Esophagus (tissue), 2 donors: ENCODE measurements around the gene TGM5. TPM values are rescaled to one million over a fixed set of nuclear protein-coding genes. Genes with fewer than 3 reads are reported as not detected.

Source experiments
- H3K27ac ChIP-seq, 2 donors: one replicate each; pipeline ENCODE4 v1.5.1; 2013; ENCODE audit warnings: low read depth in 2 of 2, mild to moderate bottlenecking in 2 of 2, inconsistent platforms in 1 of 2, low read length in 1 of 2, moderate library complexity in 1 of 2
- H3K27me3 ChIP-seq, 2 donors: one replicate each; pipeline ENCODE4 v1.6.1; 2013; ENCODE audit warnings: low read length in 2 of 2, control low read depth in 1 of 2, mild to moderate bottlenecking in 1 of 2; ENCODE audit not compliant: insufficient read depth in 2 of 2, control insufficient read depth in 1 of 2
- H3K36me3 ChIP-seq, 2 donors: one replicate each; pipeline ENCODE4 v1.6.1; 2013; ENCODE audit warnings: low read length in 1 of 2; ENCODE audit not compliant: control insufficient read depth in 2 of 2, insufficient read depth in 2 of 2
- H3K4me1 ChIP-seq, 2 donors: one replicate each; pipeline ENCODE4 v1.6.1; 2013; ENCODE audit warnings: low read length in 1 of 2; ENCODE audit not compliant: control insufficient read depth in 2 of 2, insufficient read depth in 2 of 2
- H3K4me3 ChIP-seq, 2 donors: one replicate each; pipeline ENCODE4 v1.5.1; 2013; ENCODE audit warnings: low read length in 2 of 2, mild to moderate bottlenecking in 2 of 2, low read depth in 1 of 2, moderate library complexity in 1 of 2
- H3K9me3 ChIP-seq, 2 donors: one replicate each; pipeline ENCODE4 v1.6.1; 2013; ENCODE audit warnings: mild to moderate bottlenecking in 2 of 2, low read depth in 1 of 2, low read length in 1 of 2, moderate library complexity in 1 of 2; ENCODE audit not compliant: control insufficient read depth in 2 of 2, insufficient read depth in 1 of 2
- WGBS, 2 donors: extraction: QIAGEN DNeasy Blood & Tissue Kit; methylation state at CpG; one replicate each; pipeline ENCODE4 v1.1.7; 2013; 5-methylcytosine and 5-hydroxymethylcytosine counted together
- polyA plus RNA-seq, 2 donors: library from polyadenylated mRNA; stranded (reverse); fragments of 200-250 nt; gene quantifications; one replicate each; pipeline ENCODE4 v1.2.3, GENCODE V29; 2013
- donor health status: healthy with polysubstance abuse.
- donor health status: Bipolar disorder and iron deficiency.

Gene TGM5
- polyA plus RNA-seq, 2 donors = 9.5 to 12.9 TPM

DNA sequence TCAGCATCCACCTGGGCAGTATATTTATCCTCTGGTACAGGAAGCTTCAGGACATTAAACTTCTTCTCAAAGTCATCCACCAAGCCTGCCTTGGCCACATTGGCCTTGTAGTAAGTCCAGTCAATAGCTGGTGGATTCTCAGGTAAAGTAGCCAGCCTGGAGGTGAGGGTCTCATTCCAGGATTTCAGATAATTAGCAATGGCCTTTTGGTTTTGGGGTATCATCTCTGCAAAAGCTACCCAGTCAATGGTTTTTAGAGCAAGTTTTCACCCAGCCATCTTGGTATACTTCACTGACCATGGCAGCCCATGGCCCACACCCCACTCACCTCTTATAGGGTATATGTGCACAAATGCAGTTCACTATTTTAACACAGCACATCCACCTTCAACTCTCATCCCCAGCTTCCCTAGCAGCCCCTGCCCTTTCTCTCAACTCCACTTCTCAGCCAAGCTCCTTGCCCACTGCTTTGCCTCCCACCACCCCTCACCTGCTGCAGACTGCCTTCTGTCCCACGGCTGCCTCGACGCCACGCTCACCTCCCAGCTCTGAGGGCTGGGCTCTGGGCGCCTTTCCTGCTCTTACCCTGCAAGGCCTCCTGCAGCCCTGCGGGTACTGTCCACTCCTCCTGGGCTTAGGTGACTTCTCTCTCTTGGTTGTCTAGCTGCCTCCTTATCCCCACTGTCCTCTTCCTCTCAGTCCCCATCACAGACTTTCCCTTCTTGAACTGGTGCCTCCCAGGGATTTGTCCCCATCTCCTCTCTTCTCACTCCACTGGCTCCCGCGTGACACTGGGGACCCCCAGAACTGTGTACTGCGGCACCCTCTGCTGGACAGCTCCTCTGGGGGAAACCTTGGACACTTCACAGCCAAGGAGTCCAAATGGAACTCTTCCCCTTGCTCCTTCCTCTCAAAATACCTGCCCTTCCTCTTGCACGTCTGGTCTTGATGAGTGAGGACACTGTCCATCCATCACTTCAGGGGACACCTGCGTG is 1.7 kb upstream of the TGM5 start:
- H3K9me3 ChIP-seq = no peaks in the 10 kb centered on the region
- peaks cover 0 to 13% of the 10 kb centered on the region in 2 donors for H3K4me1 ChIP-seq
- WGBS, 2 donors = 67 to 68% methylated on average over 11 of the region's 11 CpGs
- no peaks in the 10 kb centered on the region for H3K27me3 ChIP-seq
- no peaks in the 10 kb centered on the region for H3K36me3 ChIP-seq
- no peak overlapping the region for H3K4me3 ChIP-seq
- H3K27ac ChIP-seq = no peak overlapping the region

DNA sequence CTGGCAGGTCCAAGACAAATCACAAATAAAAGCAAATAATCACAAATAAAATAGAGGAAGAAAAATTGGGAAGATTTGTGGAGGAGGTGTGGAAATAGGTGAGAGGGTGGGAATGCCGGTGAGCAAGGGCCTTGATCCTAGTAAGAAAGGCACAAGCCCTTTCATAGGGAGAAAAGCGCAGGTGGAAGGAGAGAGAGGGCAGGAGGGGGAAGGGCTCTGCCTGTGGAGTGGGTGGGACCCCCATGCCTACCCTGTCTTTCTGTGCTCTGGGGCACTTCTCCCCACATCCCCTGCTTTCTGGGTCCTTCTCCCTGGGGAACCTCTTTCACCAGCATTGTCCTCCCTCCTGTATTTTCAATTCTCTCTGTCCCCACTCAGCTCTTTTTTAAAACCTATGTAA is 711 bp upstream of the TGM5 start:
- Histone ChIP-seq H3K4me1 (peaks cover 0 to 13% of the 10 kb centered on the region in 2 donors), H3K4me3 (no peak overlapping the region), H3K27ac (peak overlapping the region; percentile 84 to 91), H3K36me3 (no peaks in the 10 kb centered on the region), H3K9me3 (no peaks in the 10 kb centered on the region), H3K27me3 (no peaks in the 10 kb centered on the region)
- WGBS, 2 donors = 69 to 90% methylated on average over 2 of the region's 2 CpGs

DNA sequence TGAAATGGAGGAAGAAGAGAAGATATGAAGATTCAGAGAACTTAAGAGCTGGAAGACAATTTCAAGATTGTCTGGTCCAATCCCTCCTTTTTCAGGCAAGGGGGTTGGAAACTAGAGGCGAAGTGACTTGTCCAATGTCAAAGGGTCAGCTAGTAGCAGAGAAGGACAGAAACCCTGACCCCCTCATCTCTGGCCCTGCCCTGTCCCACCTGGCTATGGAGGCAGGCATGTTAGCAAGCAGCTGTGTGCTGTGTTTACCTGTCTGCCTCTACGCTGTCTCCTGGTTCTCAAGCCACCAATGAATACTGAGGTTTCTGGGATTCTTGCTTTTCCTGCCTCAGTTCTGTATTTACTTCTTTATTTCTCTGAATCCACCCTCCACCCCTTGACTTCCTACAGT is 342 bp downstream of the TGM5 start:
- no peaks in the 10 kb centered on the region for H3K27me3 ChIP-seq
- H3K4me3 ChIP-seq = peak overlapping the region; percentile 24 to 32
- no peaks in the 10 kb centered on the region for H3K9me3 ChIP-seq
- H3K4me1 ChIP-seq = peaks cover 0 to 13% of the 10 kb centered on the region in 2 donors
- H3K27ac ChIP-seq = peak overlapping the region; percentile 68 to 85
- WGBS, 2 donors = 77 to 89% methylated on average over 2 of the region's 2 CpGs
- H3K36me3 ChIP-seq = no peaks in the 10 kb centered on the region

DNA sequence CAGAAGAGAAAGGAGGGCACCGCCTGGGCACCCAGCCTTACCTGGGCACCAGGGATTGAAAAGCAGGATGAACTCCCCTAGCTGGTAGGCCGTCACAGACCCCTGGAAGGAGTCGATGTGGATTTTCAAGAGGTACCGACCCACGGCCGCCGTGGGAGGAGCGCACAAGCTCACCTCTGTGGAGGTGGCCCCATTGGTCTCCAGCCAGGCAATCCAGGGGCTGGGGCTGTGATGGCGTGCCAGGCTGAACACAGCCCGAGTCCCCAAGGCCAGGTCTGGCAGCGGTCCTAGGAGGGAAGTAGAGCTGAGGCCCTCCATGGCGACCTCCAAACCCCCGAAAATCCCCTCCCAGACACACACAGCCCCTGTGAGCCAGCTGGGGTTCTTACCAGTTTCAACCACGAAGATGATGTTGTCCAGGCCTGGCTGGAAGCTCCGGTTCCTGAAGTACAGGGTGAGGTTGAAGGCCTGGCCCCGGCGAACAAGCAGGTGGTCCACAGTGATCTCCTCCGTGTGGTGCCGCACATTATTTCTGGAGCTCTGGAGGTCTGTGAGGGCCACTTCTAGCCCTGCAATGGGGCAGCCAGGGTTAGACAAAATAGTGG is 6.6 kb downstream of the TGM5 start:
- no peaks in the 10 kb centered on the region for H3K27me3 ChIP-seq
- 87 to 89% methylated on average over 19 of the region's 19 CpGs for WGBS, 2 donors

DNA sequence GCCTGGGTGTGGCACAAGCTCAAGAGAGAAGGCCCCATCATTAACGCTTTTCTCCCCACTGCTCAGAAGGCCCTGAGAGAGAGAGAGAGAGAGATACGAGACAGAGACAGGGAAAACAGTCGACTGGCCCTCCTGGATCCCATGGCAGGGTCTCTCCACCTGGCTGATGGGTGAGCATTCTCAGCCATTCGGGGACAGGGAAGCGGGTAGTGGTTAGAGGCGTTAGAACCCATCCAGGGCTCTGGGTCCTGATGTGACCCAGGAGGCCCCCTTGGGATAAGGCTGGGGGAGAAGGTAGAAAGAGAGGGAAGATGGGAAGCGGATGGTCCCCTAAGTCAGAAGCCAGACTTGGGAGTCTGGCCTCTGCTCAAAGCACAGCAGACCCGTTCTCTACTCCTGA is 7.9 kb downstream of the TGM5 start:
- Histone ChIP-seq H3K36me3 (no peaks in the 10 kb centered on the region), H3K9me3 (no peaks in the 10 kb centered on the region), H3K27me3 (no peaks in the 10 kb centered on the region), H3K4me1 (peaks cover 0 to 4% of the 10 kb centered on the region in 2 donors), H3K27ac (no peak overlapping the region), H3K4me3 (no peak overlapping the region)
- 89 to 90% methylated on average over 8 of the region's 8 CpGs for WGBS, 2 donors

More for the DNA sequence above, 6.6 kb downstream of the TGM5 start:
- no peaks in the 10 kb centered on the region for H3K36me3 ChIP-seq
- no peaks in the 10 kb centered on the region for H3K9me3 ChIP-seq
- no peak overlapping the region for H3K4me3 ChIP-seq
- no peak overlapping the region for H3K27ac ChIP-seq
- no peaks in the 10 kb centered on the region for H3K4me1 ChIP-seq

DNA sequence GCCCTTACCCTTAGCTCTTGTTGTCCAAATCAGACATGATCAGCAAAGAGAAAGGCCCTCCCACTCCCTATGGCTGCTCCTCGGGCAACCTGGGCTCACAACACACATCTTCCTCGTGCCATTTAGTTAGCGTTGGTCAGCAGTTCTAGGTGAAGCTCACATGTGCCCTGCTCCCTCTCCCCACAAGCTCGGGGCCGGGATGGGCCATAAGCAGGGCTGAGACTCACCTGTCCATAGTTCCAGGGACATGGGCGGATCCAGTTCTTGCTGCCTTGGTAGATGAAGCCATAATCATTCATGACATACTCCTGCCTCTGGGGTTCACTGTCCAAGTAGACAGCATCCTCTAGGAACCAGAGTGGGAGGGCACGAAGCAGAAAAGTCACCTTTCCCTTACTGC is 10.4 kb downstream of the TGM5 start:
- no peaks in the 10 kb centered on the region for H3K36me3 ChIP-seq
- H3K9me3 ChIP-seq = no peaks in the 10 kb centered on the region
- H3K4me1 ChIP-seq = peaks cover 0 to 12% of the 10 kb centered on the region in 2 donors
- no peak overlapping the region for H3K27ac ChIP-seq
- no peaks in the 10 kb centered on the region for H3K27me3 ChIP-seq
- no peak overlapping the region for H3K4me3 ChIP-seq
- WGBS, 2 donors = 82 to 87% methylated on average over 7 of the region's 7 CpGs

DNA sequence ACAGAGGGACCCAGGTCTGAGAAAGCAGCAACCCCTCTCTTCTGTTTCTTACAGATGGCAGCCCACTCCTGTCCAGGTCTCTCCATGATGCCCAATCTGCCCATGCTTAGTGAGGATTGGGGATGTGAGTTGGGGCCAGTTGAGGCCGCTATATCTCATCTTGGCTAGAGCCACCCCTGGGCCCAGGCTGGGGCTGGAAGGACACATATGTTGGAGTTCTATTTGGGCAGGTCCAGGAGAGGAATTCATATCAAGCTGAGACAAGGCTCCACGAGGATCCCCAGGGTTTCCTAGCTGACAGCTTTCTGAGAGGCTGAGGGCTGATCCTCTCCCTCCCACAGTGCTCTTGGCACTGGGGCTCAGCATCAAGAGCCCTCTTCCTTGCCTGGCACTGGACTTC is 11.4 kb downstream of the TGM5 start:
- no peak overlapping the region for H3K4me3 ChIP-seq
- no peak overlapping the region for H3K27ac ChIP-seq
- H3K4me1 ChIP-seq = peaks cover 0 to 12% of the 10 kb centered on the region in 2 donors
- H3K27me3 ChIP-seq = no peaks in the 10 kb centered on the region
- WGBS, 2 donors = 66 to 67% methylated on average over 2 of the region's 2 CpGs
- no peaks in the 10 kb centered on the region for H3K9me3 ChIP-seq
- H3K36me3 ChIP-seq = no peaks in the 10 kb centered on the region

DNA sequence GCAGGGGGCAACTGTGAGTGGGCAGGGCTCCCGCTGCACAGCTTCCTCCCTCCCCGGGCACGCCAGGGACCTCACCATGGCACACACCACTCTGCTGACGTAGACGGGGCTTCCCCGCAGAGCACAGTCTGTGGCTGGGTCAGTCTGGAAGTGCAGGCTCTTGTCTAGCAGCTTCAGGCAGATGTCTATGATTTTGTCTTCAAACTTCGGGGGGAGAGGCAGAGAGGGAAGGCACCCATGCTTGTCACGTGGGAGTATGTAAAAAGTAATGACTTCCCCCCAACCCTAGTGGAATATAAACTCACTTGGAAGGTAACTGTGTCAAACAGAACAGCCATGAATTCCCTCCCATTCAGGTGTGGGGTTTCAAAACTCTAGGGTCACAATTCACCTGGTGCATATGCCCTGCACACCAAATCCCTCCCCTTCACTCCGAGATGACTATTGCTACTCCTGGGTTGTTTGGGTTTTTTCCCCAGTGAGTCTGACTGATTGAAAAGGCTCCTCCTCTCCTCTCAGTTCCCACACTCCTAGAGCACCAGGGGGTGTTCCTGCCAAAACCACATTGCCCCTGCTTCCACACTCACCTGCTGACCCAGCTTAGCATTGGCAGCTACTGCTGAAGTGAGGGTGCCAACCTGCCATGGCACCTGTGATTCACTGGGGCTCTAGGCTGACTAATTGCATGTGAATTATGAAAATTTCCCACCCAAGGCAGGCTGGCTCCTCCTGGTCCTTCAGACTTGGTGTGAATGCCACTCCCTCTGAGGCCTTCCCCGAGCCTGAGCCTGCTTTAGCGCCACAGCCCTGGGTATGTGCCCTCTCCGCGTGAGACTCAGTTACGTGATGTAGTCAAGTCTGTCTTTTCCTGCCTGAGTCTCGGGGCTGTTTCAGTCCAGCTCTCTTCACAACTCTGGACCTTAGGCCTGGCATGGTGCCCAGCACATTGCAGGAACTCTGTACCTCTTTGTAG is 13.0 kb downstream of the TGM5 start:
- peaks cover 0 to 12% of the 10 kb centered on the region in 2 donors for H3K4me1 ChIP-seq
- no peaks in the 10 kb centered on the region for H3K9me3 ChIP-seq
- WGBS, 2 donors = 46 to 55% methylated on average over 15 of the region's 15 CpGs
- no peaks in the 10 kb centered on the region for H3K27me3 ChIP-seq
- H3K36me3 ChIP-seq = no peaks in the 10 kb centered on the region
- H3K27ac ChIP-seq = peak overlapping the region; percentile 50 to 62
- no peak overlapping the region for H3K4me3 ChIP-seq

DNA sequence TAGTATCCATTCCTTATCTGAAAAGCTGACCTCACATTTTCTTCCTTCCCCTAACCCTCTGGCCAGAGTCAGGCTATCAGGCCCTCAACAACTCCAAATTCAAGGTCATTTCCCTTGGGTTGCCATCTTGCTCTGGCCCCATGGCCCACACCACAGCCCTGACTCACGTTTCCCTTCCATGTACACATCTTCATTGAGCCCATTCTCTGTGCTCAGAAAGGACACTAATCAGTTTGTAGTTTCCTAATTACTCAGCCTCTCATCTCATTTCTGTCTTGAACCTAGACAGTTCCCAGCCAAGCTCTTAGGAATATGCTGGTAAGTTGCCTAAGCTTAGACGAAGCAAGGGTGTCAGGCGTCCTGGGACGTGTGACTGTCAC is 14.9 kb downstream of the TGM5 start:
- Histone ChIP-seq H3K27me3 (no peaks in the 10 kb centered on the region), H3K27ac (peak overlapping the region; percentile 64 to 85), H3K4me1 (peaks cover 0 to 12% of the 10 kb centered on the region in 2 donors), H3K36me3 (no peaks in the 10 kb centered on the region), H3K4me3 (no peak overlapping the region), H3K9me3 (no peaks in the 10 kb centered on the region)
- WGBS, 2 donors = 74 to 76% methylated on average over 4 of the region's 4 CpGs
